Measurements from ENCODE around the gene PHKB.

Gene PHKB

DNA sequence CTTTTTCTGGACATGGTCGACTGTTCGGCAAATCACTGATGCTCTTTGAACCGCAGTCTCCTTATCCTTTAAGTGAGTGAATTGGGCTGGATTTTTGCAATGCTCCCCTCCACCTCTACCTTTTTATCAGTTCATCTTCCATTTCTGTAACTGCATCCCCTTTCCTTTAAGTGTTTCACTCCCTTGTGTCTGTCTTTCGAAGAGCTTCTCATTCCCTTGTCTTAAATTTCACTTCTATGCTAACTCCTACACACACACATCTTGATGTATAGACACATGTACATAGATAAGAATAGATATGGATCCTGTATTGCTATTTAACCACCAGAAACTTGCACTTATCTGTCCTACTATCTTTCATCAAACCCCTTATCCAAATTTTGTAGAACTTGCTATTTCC, 250.7 kb downstream of the PHKB start:
- no peak for TF ChIP-seq NFIC (IDR thresholded peaks at IDR 0.05)
- no peak for TF ChIP-seq RAD21 (IDR thresholded peaks at IDR 0.05; ENCODE audit: low read depth)
- TF ChIP-seq EP300 (IDR thresholded peaks at IDR 0.05; ENCODE audit: borderline replicate concordance): no peak
- TF ChIP-seq FOXM1 (IDR thresholded peaks at IDR 0.05; ENCODE audit: borderline replicate concordance, low read depth): no peak
- TF ChIP-seq USF1 (IDR thresholded peaks at IDR 0.05): no peak
- no peak for TF ChIP-seq EGR1 (IDR thresholded peaks at IDR 0.05)
- TF ChIP-seq YY1 (IDR thresholded peaks at IDR 0.05; ENCODE audit: low read depth): no peak
- TF ChIP-seq ZBTB7A (IDR thresholded peaks at IDR 0.05; ENCODE audit: low read depth): no peak
- TF ChIP-seq TAF1 (IDR thresholded peaks at IDR 0.05; ENCODE audit: low read depth): no peak
- TF ChIP-seq, protein P1, sequence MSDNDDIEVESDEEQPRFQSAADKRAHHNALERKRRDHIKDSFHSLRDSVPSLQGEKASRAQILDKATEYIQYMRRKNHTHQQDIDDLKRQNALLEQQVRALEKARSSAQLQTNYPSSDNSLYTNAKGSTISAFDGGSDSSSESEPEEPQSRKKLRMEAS (IDR thresholded peaks at IDR 0.05): no peak
- TF ChIP-seq CEBPB (IDR thresholded peaks at IDR 0.05): no peak
- TF ChIP-seq REST (IDR thresholded peaks at IDR 0.05; ENCODE audit: low read depth): no peak
- TF ChIP-seq TCF12 (IDR thresholded peaks at IDR 0.05; ENCODE audit: low read depth): no peak
- TF ChIP-seq CREB1 (IDR thresholded peaks at IDR 0.05; ENCODE audit: low read depth): no peak
- no peak for TF ChIP-seq TEAD4 (IDR thresholded peaks at IDR 0.05)

DNA sequence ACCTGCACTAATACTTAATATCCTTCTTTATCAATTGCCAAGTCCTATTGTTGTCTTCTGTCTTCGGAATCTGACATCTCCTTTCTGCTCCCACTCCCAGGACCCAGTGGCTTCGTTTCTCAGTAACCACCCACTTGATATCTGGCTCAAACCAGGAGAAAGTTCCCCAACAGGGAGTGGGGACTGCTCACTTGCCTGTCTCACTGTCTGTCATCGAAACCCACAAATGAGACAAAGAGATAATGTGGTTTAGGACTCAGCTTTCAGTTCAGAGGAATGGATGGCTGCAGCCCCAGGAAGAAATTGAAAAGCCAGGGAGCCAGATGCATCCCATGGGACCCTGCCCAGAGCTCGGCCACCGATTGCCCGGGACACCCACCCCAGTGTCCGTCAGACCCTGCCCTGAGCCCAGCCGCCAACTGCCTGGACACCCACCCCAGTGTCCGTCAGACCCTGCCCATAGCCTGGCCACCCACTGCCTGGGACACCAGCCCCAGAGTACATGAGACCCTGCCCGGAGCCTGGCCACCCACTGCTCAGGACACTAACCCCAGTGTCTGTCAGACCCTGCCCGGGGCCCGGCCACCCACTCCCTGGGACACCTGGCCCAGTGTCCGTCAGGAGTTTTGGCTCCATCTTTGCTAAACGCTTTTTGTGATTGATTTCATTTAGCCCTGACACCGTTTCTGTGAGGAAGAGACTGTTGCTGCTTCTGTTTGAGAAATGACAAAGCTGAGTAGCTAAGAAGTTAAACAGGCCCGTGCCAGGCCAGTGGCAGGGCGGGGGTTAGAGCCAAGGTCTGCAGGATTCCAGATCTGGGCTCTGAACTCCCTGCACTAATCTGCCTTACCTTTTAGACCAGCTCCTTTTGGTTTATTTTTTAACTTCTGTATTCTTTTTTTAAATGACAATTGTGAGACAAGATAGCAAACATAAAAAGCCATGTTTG, 251.4 kb downstream of the PHKB start:
- TF ChIP-seq TEAD4 (IDR thresholded peaks at IDR 0.05) (no peak), YY1 (IDR thresholded peaks at IDR 0.05; ENCODE audit: low read depth) (no peak)

DNA sequence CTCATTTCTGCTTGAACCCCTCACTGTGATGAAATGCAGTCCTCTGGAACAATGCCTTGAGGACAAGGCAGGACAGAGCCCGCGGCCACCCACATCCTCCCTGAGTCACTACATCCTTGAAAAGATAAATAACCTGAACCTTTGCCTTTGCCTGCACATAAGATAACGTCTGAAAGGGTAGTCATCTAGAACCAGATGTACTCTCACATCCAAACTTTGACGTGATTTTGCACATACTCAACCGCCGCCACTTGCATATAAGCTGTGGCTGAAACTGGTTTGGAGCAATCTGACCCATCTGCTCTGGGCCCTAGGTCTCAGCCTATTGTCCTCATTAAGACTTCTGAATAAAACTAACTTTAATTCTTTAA, 252.1 kb downstream of the PHKB start:
- TF ChIP-seq REST (IDR thresholded peaks at IDR 0.05; ENCODE audit: low read depth) (no peak), TCF12 (IDR thresholded peaks at IDR 0.05; ENCODE audit: low read depth) (no peak), USF1 (IDR thresholded peaks at IDR 0.05) (no peak), EGR1 (IDR thresholded peaks at IDR 0.05) (no peak), NFIC (IDR thresholded peaks at IDR 0.05) (no peak), CREB1 (IDR thresholded peaks at IDR 0.05; ENCODE audit: low read depth) (no peak)
- TF ChIP-seq, protein P1 (IDR thresholded peaks at IDR 0.05): no peak

- TF ChIP-seq CREB1 (IDR thresholded peaks at IDR 0.05; ENCODE audit: low read depth) (no peak), CEBPB (IDR thresholded peaks at IDR 0.05) (no peak), YY1 (IDR thresholded peaks at IDR 0.05; ENCODE audit: low read depth) (no peak), EP300 (IDR thresholded peaks at IDR 0.05; ENCODE audit: borderline replicate concordance) (no peak), USF1 (IDR thresholded peaks at IDR 0.05) (no peak), EGR1 (IDR thresholded peaks at IDR 0.05) (no peak), TAF1 (IDR thresholded peaks at IDR 0.05; ENCODE audit: low read depth) (no peak), RAD21 (IDR thresholded peaks at IDR 0.05; ENCODE audit: low read depth) (no peak), TEAD4 (IDR thresholded peaks at IDR 0.05) (no peak), TCF12 (IDR thresholded peaks at IDR 0.05; ENCODE audit: low read depth) (no peak), FOXM1 (IDR thresholded peaks at IDR 0.05; ENCODE audit: borderline replicate concordance, low read depth) (no peak), NFIC (IDR thresholded peaks at IDR 0.05) (no peak), REST (IDR thresholded peaks at IDR 0.05; ENCODE audit: low read depth) (no peak)
Observed at GRCh38 chr16:47715442-47716083, 254.4 kb downstream of the PHKB start.
